GM23338 (cell line): ENCODE data around the gene BRINP2. TPM values are rescaled to one million over a fixed set of nuclear protein-coding genes. Genes with fewer than 3 reads are reported as not detected.

ENCODE experiments used
- ATAC-seq: fragments of 200-7000 bp; cut with Tn5 transposase; 3 replicates; pipeline ENCODE4 v1.9.1; 2020
- DNase-seq: peaks from one replicate; pipeline ENCODE4 v3.0.0-alpha.2; 2015; ENCODE audit warnings: low spot score
- H2AFZ ChIP-seq: fragments of 200-600 bp; sonication (generic); 2 replicates; pipeline ENCODE4 v1.8.0; 2016; ENCODE audit warnings: antibody characterized with exemption, mild to moderate bottlenecking, moderate library complexity
- H3F3A ChIP-seq: fragments of 200-600 bp; sonication (generic); replicated peaks from 2 replicates; pipeline ENCODE4 v1.8.0; 2017; ENCODE audit warnings: antibody characterized with exemption, mixed run types, low read depth
- H3K27ac ChIP-seq: fragments of 200-600 bp; sonication (generic); 2 replicates; pipeline ENCODE4 v1.6.1; 2016; ENCODE audit warnings: low read depth
- H3K27me3 ChIP-seq: fragments of 200-600 bp; sonication (generic); 2 replicates; pipeline ENCODE4 v1.8.0; 2016; ENCODE audit warnings: mild to moderate bottlenecking, mixed run types, moderate library complexity; ENCODE audit not compliant: insufficient read depth
- H3K36me3 ChIP-seq: fragments of 200-600 bp; sonication (generic); 2 replicates; pipeline ENCODE4 v1.8.0; 2016; ENCODE audit warnings: mild to moderate bottlenecking; ENCODE audit not compliant: insufficient read depth
- H3K4me1 ChIP-seq: fragments of 200-600 bp; sonication (generic); 2 replicates; pipeline ENCODE4 v1.8.0; 2016; ENCODE audit warnings: mild to moderate bottlenecking, moderate library complexity; ENCODE audit not compliant: insufficient read depth
- H3K4me2 ChIP-seq: fragments of 200-600 bp; sonication (generic); 2 replicates; pipeline ENCODE4 v1.7.1; 2017; ENCODE audit warnings: mixed run types
- H3K4me3 ChIP-seq: fragments of 200-600 bp; sonication (generic); 2 replicates; pipeline ENCODE4 v1.6.1; 2016; ENCODE audit warnings: mixed run types
- H3K79me2 ChIP-seq: fragments of 200-600 bp; sonication (generic); replicated peaks from 2 replicates; pipeline ENCODE4 v1.8.0; 2017; ENCODE audit warnings: mild to moderate bottlenecking; ENCODE audit not compliant: insufficient read depth
- H3K9me2 ChIP-seq: fragments of 200-600 bp; sonication (generic); 2 replicates; pipeline ENCODE4 v1.8.0; 2017; ENCODE audit not compliant: insufficient read depth
- H4K20me1 ChIP-seq: fragments of 200-600 bp; sonication (generic); replicated peaks from 2 replicates; pipeline ENCODE4 v1.8.0; 2017; ENCODE audit warnings: mild to moderate bottlenecking; ENCODE audit not compliant: insufficient read depth
- H3K27ac Mint-ChIP-seq: 2 replicates; pipeline ENCODE4 v1.8.0; 2020; ENCODE audit warnings: inconsistent platforms, mild to moderate bottlenecking, moderate library complexity, mixed read lengths
- H3K27me3 Mint-ChIP-seq: 3 replicates; pipeline ENCODE4 v1.8.0; 2022; ENCODE audit warnings: low read depth, mild to moderate bottlenecking, moderate library complexity, mixed read lengths, inconsistent platforms; ENCODE audit not compliant: insufficient read depth, poor library complexity
- H3K36me3 Mint-ChIP-seq: 3 replicates; pipeline ENCODE4 v1.8.0; 2021; ENCODE audit warnings: low read depth, mild to moderate bottlenecking, inconsistent platforms, moderate library complexity, mixed read lengths
- H3K4me1 Mint-ChIP-seq: 3 replicates; pipeline ENCODE4 v1.8.0; 2020; ENCODE audit warnings: mild to moderate bottlenecking, inconsistent platforms, mixed read lengths
- H3K4me3 Mint-ChIP-seq: 3 replicates; pipeline ENCODE4 v1.8.0; 2021; ENCODE audit warnings: moderate library complexity, mild to moderate bottlenecking, inconsistent platforms, mixed read lengths
- H3K9me3 Mint-ChIP-seq: 3 replicates; pipeline ENCODE4 v1.8.0; 2020; ENCODE audit warnings: moderate library complexity, mild to moderate bottlenecking, inconsistent platforms, mixed read lengths
- CREB1 ChIP-seq: fragments of 250-450 bp; sonication (Bioruptor Pico); IDR thresholded peaks from 2 replicates; pipeline ENCODE4 v1.5.0; 2020; ENCODE audit warnings: low read depth, mild to moderate bottlenecking, moderate library complexity
- EZH2 ChIP-seq: fragments of 200-600 bp; sonication (generic); IDR thresholded peaks from one replicate; pipeline ENCODE4 v1.8.0; 2017; ENCODE audit warnings: antibody characterized with exemption, mild to moderate bottlenecking, low read depth; ENCODE audit not compliant: unreplicated experiment
- EZH2phosphoT487 ChIP-seq: fragments of 200-600 bp; sonication (generic); IDR thresholded peaks from one replicate; pipeline ENCODE4 v1.8.1; 2018; ENCODE audit warnings: antibody characterized with exemption; ENCODE audit not compliant: unreplicated experiment
- JUNB ChIP-seq: IDR thresholded peaks from one replicate; pipeline ENCODE4 v1.6.1; 2016; ENCODE audit warnings: antibody characterized with exemption; ENCODE audit not compliant: unreplicated experiment
- NANOG ChIP-seq: IDR thresholded peaks from 2 replicates; pipeline ENCODE4 v1.6.1; 2016; ENCODE audit warnings: antibody characterized with exemption, borderline replicate concordance
- POLR2AphosphoS5 ChIP-seq: IDR thresholded peaks from 2 replicates; pipeline ENCODE4 v1.6.1; 2016; ENCODE audit warnings: antibody characterized with exemption, low read depth
- STAT1 ChIP-seq: IDR thresholded peaks from one replicate; pipeline ENCODE4 v1.6.1; 2016; ENCODE audit warnings: antibody characterized with exemption; ENCODE audit not compliant: unreplicated experiment
- ZNF114 ChIP-seq: fragments of 250-450 bp; sonication (Bioruptor Pico); IDR thresholded peaks from 2 replicates; pipeline ENCODE4 v1.5.0; 2020; ENCODE audit warnings: mild to moderate bottlenecking, moderate library complexity
- ZNF331 ChIP-seq: fragments of 250-450 bp; sonication (Bioruptor Pico); IDR thresholded peaks from 2 replicates; pipeline ENCODE4 v1.5.0; 2020; ENCODE audit warnings: low read depth, mild to moderate bottlenecking, moderate library complexity
- polyA plus RNA-seq: library from polyadenylated mRNA; unstranded; fragments of >200 nt; fragmentation: Nextera tagmentation; extraction: Ambion mirVana; gene quantifications from 2 replicates; pipeline ENCODE4 v1.2.1, GENCODE V29; 2016
- total RNA-seq: library from RNA; depleted of rRNA; stranded (reverse); fragments of >200 nt; shearing (Covaris generic); gene quantifications from 2 replicates; pipeline ENCODE4 v1.2.3, GENCODE V29; 2014
- TF ChIP-seq, protein P1 (sequence below), 2 experiments: fragments of 200-600 bp in 1 of 2; sonication (generic) in 1 of 2; conservative IDR thresholded peaks; 2 replicates each; pipeline versions ENCODE4 v1.5.1 to v1.6.1; 2016 to 2017; ENCODE audit warnings: antibody characterized with exemption in 2 of 2, low read depth in 2 of 2, mild to moderate bottlenecking in 2 of 2, moderate library complexity in 1 of 2
- TF ChIP-seq, protein P2 (sequence below): IDR thresholded peaks from 2 replicates; pipeline ENCODE4 v1.6.1; 2016; ENCODE audit warnings: antibody characterized with exemption
- TF ChIP-seq, protein P3 (sequence below): IDR thresholded peaks from one replicate; pipeline ENCODE4 v1.6.1; 2018; ENCODE audit warnings: antibody characterized with exemption; ENCODE audit not compliant: unreplicated experiment
- TF ChIP-seq, protein P4 (sequence below): fragments of 250-450 bp; sonication (Bioruptor Pico); IDR thresholded peaks from 2 replicates; pipeline ENCODE4 v1.5.0; 2020; ENCODE audit warnings: mild to moderate bottlenecking, moderate library complexity

BRINP2 gene
- total and polyA plus RNA-seq, 2 experiments from 2014 or later: 0.10 to 0.52 TPM

DNA sequence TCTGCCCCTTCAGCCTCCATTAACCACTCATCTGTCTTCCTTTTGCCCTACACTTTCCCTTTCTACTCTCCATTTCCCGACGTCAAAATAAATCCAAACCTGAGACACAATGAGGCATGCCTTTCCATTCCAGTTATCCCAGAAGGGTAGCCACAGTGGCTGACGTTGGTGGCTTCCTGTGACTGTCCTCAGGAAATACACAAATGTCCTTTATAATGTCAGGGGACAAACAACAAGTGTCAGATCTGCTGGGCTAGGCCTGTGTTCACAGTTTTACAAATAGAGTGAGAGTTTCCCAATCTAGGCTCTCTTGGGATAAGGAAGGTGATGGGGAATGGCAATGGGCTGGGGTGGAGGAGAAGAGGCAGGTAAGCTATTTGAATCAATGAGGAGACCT lies 135.3 kb downstream of the BRINP2 start:
- Mint-ChIP-seq H3K9me3 (no peaks in the 10 kb centered on the region), H3K4me1 (peaks cover 13% of the 10 kb centered on the region; the same call in 2 of the 3 replicates), H3K4me3 (no peak overlapping the region), H3K27me3 (peaks cover 2% of the 10 kb centered on the region), H3K36me3 (no peaks in the 10 kb centered on the region), H3K27ac (no peak overlapping the region)
- H3K36me3 ChIP-seq: no peaks in the 10 kb centered on the region
- no peaks in the 10 kb centered on the region for H3F3A ChIP-seq
- no peak overlapping the region for H3K4me2 ChIP-seq
- H3K4me1 ChIP-seq: 0 out of 2 replicates have a peak, but pooled peaks cover 8% of the 10 kb centered on the region
- ATAC-seq: no peak
- H4K20me1 ChIP-seq: no peaks in the 10 kb centered on the region
- H3K4me3 ChIP-seq: no peak overlapping the region
- DNase-seq: no peak
- H3K79me2 ChIP-seq: no peaks in the 10 kb centered on the region
- no peaks in the 10 kb centered on the region for H3K27me3 ChIP-seq
- no peaks in the 10 kb centered on the region for H3K9me2 ChIP-seq
- H3K27ac ChIP-seq: no peak overlapping the region
- TF ChIP-seq CREB1 (CRISPR knock-in tag) (no peak), EZH2 (no peak), ZNF331 (CRISPR knock-in tag) (no peak), EZH2phosphoT487 (no peak), JUNB (no peak), NANOG (no peak), STAT1 (no peak), ZNF114 (CRISPR knock-in tag) (no peak), POLR2AphosphoS5 (no peak)
- TF ChIP-seq, protein P1, sequence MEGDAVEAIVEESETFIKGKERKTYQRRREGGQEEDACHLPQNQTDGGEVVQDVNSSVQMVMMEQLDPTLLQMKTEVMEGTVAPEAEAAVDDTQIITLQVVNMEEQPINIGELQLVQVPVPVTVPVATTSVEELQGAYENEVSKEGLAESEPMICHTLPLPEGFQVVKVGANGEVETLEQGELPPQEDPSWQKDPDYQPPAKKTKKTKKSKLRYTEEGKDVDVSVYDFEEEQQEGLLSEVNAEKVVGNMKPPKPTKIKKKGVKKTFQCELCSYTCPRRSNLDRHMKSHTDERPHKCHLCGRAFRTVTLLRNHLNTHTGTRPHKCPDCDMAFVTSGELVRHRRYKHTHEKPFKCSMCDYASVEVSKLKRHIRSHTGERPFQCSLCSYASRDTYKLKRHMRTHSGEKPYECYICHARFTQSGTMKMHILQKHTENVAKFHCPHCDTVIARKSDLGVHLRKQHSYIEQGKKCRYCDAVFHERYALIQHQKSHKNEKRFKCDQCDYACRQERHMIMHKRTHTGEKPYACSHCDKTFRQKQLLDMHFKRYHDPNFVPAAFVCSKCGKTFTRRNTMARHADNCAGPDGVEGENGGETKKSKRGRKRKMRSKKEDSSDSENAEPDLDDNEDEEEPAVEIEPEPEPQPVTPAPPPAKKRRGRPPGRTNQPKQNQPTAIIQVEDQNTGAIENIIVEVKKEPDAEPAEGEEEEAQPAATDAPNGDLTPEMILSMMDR (conservative IDR thresholded peaks at IDR 0.05; ENCODE audit: low read depth in 2 of 2): no peak
- TF ChIP-seq, protein P2, sequence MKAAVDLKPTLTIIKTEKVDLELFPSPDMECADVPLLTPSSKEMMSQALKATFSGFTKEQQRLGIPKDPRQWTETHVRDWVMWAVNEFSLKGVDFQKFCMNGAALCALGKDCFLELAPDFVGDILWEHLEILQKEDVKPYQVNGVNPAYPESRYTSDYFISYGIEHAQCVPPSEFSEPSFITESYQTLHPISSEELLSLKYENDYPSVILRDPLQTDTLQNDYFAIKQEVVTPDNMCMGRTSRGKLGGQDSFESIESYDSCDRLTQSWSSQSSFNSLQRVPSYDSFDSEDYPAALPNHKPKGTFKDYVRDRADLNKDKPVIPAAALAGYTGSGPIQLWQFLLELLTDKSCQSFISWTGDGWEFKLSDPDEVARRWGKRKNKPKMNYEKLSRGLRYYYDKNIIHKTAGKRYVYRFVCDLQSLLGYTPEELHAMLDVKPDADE: no peak
- TF ChIP-seq, protein P3, sequence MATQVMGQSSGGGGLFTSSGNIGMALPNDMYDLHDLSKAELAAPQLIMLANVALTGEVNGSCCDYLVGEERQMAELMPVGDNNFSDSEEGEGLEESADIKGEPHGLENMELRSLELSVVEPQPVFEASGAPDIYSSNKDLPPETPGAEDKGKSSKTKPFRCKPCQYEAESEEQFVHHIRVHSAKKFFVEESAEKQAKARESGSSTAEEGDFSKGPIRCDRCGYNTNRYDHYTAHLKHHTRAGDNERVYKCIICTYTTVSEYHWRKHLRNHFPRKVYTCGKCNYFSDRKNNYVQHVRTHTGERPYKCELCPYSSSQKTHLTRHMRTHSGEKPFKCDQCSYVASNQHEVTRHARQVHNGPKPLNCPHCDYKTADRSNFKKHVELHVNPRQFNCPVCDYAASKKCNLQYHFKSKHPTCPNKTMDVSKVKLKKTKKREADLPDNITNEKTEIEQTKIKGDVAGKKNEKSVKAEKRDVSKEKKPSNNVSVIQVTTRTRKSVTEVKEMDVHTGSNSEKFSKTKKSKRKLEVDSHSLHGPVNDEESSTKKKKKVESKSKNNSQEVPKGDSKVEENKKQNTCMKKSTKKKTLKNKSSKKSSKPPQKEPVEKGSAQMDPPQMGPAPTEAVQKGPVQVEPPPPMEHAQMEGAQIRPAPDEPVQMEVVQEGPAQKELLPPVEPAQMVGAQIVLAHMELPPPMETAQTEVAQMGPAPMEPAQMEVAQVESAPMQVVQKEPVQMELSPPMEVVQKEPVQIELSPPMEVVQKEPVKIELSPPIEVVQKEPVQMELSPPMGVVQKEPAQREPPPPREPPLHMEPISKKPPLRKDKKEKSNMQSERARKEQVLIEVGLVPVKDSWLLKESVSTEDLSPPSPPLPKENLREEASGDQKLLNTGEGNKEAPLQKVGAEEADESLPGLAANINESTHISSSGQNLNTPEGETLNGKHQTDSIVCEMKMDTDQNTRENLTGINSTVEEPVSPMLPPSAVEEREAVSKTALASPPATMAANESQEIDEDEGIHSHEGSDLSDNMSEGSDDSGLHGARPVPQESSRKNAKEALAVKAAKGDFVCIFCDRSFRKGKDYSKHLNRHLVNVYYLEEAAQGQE: no peak
- TF ChIP-seq, protein P4, sequence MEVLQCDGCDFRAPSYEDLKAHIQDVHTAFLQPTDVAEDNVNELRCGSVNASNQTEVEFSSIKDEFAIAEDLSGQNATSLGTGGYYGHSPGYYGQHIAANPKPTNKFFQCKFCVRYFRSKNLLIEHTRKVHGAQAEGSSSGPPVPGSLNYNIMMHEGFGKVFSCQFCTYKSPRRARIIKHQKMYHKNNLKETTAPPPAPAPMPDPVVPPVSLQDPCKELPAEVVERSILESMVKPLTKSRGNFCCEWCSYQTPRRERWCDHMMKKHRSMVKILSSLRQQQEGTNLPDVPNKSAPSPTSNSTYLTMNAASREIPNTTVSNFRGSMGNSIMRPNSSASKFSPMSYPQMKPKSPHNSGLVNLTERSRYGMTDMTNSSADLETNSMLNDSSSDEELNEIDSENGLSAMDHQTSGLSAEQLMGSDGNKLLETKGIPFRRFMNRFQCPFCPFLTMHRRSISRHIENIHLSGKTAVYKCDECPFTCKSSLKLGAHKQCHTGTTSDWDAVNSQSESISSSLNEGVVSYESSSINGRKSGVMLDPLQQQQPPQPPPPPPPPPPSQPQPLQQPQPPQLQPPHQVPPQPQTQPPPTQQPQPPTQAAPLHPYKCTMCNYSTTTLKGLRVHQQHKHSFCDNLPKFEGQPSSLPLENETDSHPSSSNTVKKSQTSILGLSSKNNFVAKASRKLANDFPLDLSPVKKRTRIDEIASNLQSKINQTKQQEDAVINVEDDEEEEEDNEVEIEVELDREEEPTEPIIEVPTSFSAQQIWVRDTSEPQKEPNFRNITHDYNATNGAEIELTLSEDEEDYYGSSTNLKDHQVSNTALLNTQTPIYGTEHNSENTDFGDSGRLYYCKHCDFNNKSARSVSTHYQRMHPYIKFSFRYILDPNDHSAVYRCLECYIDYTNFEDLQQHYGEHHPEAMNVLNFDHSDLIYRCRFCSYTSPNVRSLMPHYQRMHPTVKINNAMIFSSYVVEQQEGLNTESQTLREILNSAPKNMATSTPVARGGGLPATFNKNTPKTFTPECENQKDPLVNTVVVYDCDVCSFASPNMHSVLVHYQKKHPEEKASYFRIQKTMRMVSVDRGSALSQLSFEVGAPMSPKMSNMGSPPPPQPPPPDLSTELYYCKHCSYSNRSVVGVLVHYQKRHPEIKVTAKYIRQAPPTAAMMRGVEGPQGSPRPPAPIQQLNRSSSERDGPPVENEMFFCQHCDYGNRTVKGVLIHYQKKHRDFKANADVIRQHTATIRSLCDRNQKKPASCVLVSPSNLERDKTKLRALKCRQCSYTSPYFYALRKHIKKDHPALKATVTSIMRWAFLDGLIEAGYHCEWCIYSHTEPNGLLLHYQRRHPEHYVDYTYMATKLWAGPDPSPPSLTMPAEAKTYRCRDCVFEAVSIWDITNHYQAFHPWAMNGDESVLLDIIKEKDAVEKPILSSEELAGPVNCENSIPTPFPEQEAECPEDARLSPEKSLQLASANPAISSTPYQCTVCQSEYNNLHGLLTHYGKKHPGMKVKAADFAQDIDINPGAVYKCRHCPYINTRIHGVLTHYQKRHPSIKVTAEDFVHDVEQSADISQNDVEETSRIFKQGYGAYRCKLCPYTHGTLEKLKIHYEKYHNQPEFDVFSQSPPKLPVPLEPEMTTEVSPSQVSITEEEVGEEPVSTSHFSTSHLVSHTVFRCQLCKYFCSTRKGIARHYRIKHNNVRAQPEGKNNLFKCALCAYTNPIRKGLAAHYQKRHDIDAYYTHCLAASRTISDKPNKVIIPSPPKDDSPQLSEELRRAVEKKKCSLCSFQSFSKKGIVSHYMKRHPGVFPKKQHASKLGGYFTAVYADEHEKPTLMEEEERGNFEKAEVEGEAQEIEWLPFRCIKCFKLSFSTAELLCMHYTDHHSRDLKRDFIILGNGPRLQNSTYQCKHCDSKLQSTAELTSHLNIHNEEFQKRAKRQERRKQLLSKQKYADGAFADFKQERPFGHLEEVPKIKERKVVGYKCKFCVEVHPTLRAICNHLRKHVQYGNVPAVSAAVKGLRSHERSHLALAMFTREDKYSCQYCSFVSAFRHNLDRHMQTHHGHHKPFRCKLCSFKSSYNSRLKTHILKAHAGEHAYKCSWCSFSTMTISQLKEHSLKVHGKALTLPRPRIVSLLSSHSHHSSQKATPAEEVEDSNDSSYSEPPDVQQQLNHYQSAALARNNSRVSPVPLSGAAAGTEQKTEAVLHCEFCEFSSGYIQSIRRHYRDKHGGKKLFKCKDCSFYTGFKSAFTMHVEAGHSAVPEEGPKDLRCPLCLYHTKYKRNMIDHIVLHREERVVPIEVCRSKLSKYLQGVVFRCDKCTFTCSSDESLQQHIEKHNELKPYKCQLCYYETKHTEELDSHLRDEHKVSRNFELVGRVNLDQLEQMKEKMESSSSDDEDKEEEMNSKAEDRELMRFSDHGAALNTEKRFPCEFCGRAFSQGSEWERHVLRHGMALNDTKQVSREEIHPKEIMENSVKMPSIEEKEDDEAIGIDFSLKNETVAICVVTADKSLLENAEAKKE (CRISPR knock-in tag): no peak
- no peak overlapping the region for H2AFZ ChIP-seq
